Naive thymus-derived CD8-positive, alpha-beta T cell (primary cell): ENCODE measurements around the gene PRSS56. TPM values are rescaled to one million over a fixed set of nuclear protein-coding genes. Genes with fewer than 3 reads are reported as not detected.
A peak's percentile ranks its signal among the peaks of the same experiment; 100 is the strongest.
"Not testable (repeated sequence)": the region's sequence is repeated elsewhere in the genome, so short reads cannot be mapped to it uniquely, and the experiment has no call there.

Experiments
- ATAC-seq, 2 donors: fragments of 150-1000 bp; cut with Tn5 transposase in 1 of 2; sonication (Bioruptor Pico), chemical (Tn5 transposase) in 1 of 2; 1 replicate in 1 of 2; 2 replicates in 1 of 2; pipeline ENCODE4 v1.10.0; 2021; ENCODE audit warnings: mild to moderate bottlenecking in 2 of 2, moderate library complexity in 2 of 2
- POLR2A ChIA-PET: fragments of 350-600 bp; sonication (Branson Sonifier 250); formaldehyde crosslinking; loops from one replicate; lab custom pipeline; 2021; ENCODE audit warnings: antibody characterized with exemption; lab: Charles Lee
- DNase-seq, 10 donors: peaks; one replicate each; pipeline versions ENCODE4 v3.0.0 to v3.0.0-alpha.2; 2020 to 2022
- H3K27ac Mint-ChIP-seq, 10 donors: one replicate each; pipeline ENCODE4 v1.8.0; 2020 to 2022; ENCODE audit warnings: mild to moderate bottlenecking in 10 of 10, mixed read lengths in 10 of 10, moderate library complexity in 4 of 10, inconsistent platforms in 1 of 10
- H3K27me3 Mint-ChIP-seq, 5 donors: one replicate each; pipeline ENCODE4 v1.8.0; 2021 to 2022; ENCODE audit warnings: mixed read lengths in 5 of 5
- H3K36me3 Mint-ChIP-seq, 3 donors: one replicate each; pipeline ENCODE4 v1.8.0; 2020 to 2022; ENCODE audit warnings: mixed read lengths in 3 of 3, mild to moderate bottlenecking in 2 of 3, inconsistent platforms in 1 of 3
- H3K4me1 Mint-ChIP-seq, 4 donors: one replicate each; pipeline ENCODE4 v1.8.0; 2021 to 2022; ENCODE audit warnings: mixed read lengths in 4 of 4
- H3K4me3 Mint-ChIP-seq, 10 donors: one replicate each; pipeline ENCODE4 v1.8.0; 2020 to 2022; ENCODE audit warnings: mild to moderate bottlenecking in 10 of 10, mixed read lengths in 10 of 10, moderate library complexity in 6 of 10, inconsistent platforms in 1 of 10
- H3K9me3 Mint-ChIP-seq, 9 donors: one replicate each; pipeline ENCODE4 v1.8.0; 2020 to 2022; ENCODE audit warnings: mixed read lengths in 9 of 9, mild to moderate bottlenecking in 3 of 9, inconsistent platforms in 1 of 9, moderate library complexity in 1 of 9
- polyA plus RNA-seq, 3 donors: library from polyadenylated mRNA; unstranded; fragments of 300-500 nt; fragmentation: Illumina TruSeq; gene quantifications; one replicate each; pipeline ENCODE4 v1.2.3, GENCODE V29; 2021
- total RNA-seq, 8 experiments: library from RNA in 2 of 8; stranded (reverse) in 2 of 8; gene quantifications; one replicate each; pipeline ENCODE4 v1.2.3 and lab custom pipeline; 2021 to 2026

The PRSS56 gene
- total and polyA plus RNA-seq, 5 experiments from 2014 or later = not detected

DNA sequence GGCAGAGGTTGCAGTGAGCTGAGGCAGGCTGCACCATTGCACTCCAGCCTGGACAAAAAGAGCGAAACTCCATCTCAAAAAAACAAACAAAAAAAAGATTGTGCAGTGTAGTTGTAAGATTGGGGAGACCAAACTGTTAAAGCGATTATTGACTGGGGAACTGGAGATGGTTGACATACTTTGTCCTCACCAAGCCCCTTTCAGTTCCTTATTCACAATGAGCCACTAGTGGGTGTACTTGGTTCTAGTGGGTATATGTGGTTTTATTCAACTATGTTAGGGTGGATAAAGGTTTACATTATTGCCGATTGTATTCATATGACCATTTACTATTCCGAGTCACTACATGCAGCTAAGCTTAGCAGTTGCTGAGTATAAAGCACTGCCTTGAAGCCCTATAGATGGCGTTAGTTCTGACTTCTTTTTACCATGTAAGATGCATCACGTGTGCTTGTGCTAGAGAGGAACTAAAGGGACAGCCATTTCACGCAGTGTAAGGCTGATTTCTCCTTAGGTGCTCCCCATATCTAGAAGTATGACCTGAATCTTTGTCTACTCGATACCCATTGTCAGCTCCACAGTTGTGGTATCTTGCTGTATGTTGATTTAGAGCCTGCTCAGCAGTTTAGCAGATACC is 42.4 kb downstream of the PRSS56 start:
- DNase-seq (no peak), ATAC-seq (no peak)
- Mint-ChIP-seq H3K27me3 (no peaks in the 10 kb centered on the region), H3K36me3 (peaks cover 4 to 94% (median 36%) of the 10 kb centered on the region in 3 donors), H3K4me1 (peaks cover 2 to 10% (median 4%) of the 10 kb centered on the region in 4 donors), H3K4me3 (no peak overlapping the region), H3K9me3 (no peaks in the 10 kb centered on the region), H3K27ac (peak overlapping the region in 1 of 10 donors; percentile 48)
- POLR2A ChIA-PET = interaction anchor here (1.6 kb wide), 1 partner anchor 12 kb away, joined by 5 read pairs; the partner anchor contains the start of genes EIF4E2 and TIGD1

DNA sequence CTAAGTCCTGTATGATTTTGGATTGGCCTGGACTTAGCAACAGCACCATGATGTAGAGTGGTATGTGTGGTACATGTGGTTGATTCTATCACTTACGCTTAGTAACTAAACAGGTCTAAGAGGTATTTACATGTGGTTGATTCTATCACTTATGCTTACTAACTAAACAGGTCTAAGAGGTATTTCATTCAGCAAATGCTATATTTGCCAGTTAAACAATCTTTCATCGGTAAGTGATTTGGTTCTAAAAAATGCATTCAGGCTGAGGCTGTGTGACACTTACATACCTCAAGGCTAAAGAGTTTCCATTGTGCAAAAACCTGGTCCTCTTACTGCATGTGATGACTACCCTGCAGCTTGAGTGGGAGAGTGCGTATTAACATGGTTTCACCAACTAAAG is 43.4 kb downstream of the PRSS56 start:
- Mint-ChIP-seq H3K4me3 (no peak overlapping the region), H3K27me3 (no peaks in the 10 kb centered on the region), H3K4me1 (peaks cover 2 to 10% (median 4%) of the 10 kb centered on the region in 4 donors), H3K27ac (no peak overlapping the region), H3K36me3 (peaks cover 4 to 95% (median 34%) of the 10 kb centered on the region in 3 donors), H3K9me3 (no peaks in the 10 kb centered on the region)
- DNase-seq (no peak), ATAC-seq (no peak)
- POLR2A ChIA-PET = interaction anchor here (0.7 to 1.6 kb wide), 2 partner anchors 13 to 120 kb away, joined by 5 read pairs; partner anchors contain the start of genes EIF4E2 and TIGD1

DNA sequence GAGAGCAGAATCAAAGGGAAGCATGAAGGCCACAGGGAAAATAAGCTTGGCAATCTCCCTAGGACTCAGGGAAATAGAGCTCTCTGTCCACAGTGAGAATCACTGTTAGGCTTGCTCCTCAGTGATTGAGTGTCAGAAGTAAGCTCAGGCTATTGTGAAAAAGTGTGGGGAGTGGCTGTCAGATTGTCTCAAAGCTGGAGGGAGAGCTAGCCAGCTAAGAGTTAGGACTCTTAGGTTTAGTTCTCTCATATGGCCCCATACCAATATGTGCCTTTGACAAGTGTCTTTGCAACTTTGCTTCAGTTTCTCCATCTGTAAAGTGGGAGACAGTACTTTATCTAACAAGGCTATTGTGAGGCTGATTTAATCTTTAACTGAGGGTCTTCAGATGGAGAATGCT is 47.5 kb downstream of the PRSS56 start:
- Mint-ChIP-seq H3K9me3 (no peaks in the 10 kb centered on the region), H3K4me3 (no peak overlapping the region), H3K4me1 (peaks cover 2 to 6% (median 4%) of the 10 kb centered on the region in 4 donors), H3K27me3 (no peaks in the 10 kb centered on the region), H3K36me3 (peaks cover 5 to 97% (median 39%) of the 10 kb centered on the region in 3 donors), H3K27ac (no peak overlapping the region)
- DNase-seq (no peak), ATAC-seq (no peak)
- POLR2A ChIA-PET = no interaction called here

DNA sequence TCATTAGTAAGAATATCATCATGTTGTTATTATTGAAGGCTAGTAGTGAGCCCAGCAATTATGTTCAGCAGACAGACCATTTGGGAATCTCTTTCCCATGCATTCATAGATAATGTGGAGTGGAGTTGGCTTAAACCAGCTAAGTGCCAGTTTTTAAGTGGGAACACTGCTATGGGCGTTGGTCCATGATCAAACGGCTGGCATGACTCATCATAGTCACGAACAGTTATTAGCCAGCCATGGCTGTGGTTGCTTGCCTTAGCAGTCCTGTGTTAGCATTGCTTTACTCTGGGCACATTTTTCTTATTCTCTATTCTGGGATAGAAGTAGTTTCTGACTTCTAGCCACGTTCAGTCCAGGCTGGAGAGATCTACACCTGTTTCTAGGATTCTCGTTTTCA is 48.0 kb downstream of the PRSS56 start:
- Mint-ChIP-seq H3K27ac (peak overlapping the region in 1 of 10 donors; percentile 45), H3K4me3 (no peak overlapping the region), H3K4me1 (peaks cover 0 to 6% (median 2%) of the 10 kb centered on the region in 4 donors), H3K9me3 (no peaks in the 10 kb centered on the region), H3K36me3 (peaks cover 5 to 95% (median 42%) of the 10 kb centered on the region in 3 donors), H3K27me3 (no peaks in the 10 kb centered on the region)
- ATAC-seq = no peak
- POLR2A ChIA-PET = no interaction called here
- DNase-seq = no peak

DNA sequence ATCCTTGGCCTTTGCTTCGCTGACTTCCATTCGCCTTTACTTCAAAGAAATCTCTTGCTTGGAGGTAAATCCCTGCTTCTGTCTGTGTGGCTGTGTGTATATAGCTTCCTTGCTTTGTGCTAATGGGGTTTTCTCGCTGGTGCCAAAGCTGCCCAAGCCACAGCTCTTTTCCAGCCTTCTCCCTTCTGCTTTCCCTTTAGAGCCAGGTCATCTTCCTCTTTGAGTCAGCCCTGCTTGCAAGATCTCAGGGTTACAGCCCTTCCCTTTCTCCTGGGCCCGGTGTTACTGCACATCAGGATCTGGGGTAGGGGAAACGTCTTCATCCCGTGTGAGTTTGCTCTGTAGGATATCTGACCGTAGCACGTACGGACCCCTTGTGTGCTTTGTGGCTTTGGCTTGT is 49.4 kb downstream of the PRSS56 start:
- Mint-ChIP-seq H3K9me3 (no peaks in the 10 kb centered on the region), H3K4me1 (peaks cover 0 to 6% (median 1%) of the 10 kb centered on the region in 4 donors), H3K27me3 (no peaks in the 10 kb centered on the region), H3K27ac (no peak overlapping the region), H3K4me3 (no peak overlapping the region), H3K36me3 (peaks cover 5 to 97% (median 37%) of the 10 kb centered on the region in 3 donors)
- POLR2A ChIA-PET = no interaction called here
- no peak for DNase-seq
- no peak for ATAC-seq

DNA sequence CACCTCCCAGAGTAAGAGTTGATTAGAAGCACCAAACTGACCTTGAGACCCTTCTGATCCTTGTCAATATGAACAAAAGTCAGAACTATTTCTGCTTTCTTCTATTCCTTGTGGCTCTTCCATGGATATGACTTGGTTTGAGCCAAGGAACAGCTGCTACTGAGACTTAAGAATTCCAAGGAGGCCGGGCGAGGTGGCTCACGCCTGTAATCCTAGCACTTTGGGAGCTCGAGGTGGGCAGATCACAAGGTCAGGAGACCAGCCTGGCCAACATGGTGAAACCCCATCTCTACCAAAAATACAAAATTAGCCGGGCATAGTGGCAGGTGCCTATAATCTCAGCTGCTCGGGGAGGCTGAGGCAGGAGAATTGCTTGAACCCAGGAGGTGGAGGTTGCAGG is 50.3 kb downstream of the PRSS56 start:
- H3K27me3 Mint-ChIP-seq, H3K4me3 Mint-ChIP-seq, DNase-seq, ATAC-seq, H3K27ac Mint-ChIP-seq, H3K4me1 Mint-ChIP-seq, H3K9me3 Mint-ChIP-seq, POLR2A ChIA-PET: not testable (repeated sequence)
- peaks cover 5 to 97% (median 35%) of the 10 kb centered on the region in 3 donors for H3K36me3 Mint-ChIP-seq

DNA sequence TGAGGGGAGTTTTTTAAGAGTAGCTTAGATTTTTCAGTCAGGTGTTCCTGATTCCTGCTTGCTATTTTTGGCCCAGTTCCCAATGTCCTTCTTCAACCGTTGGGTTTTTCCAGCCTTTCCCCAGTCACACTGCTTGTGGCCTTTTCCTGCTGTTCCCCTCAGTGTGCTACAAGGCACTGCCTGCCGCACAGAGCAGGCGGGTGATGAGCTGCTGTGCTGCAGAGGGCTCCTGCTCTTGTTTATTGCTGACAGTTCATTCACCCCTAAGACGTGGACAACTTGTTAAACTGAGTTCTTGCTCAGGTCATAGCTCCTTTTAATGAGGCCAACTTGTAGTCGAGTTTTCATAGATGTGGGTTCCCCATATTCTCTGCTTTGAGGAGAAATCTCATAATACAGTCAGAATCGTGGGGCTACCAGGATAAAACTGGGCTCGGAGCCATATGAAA is 50.9 kb downstream of the PRSS56 start:
- Mint-ChIP-seq H3K27ac (peak overlapping the region in 1 of 10 donors; percentile 22), H3K36me3 (peaks cover 5 to 95% (median 33%) of the 10 kb centered on the region in 3 donors), H3K9me3 (no peaks in the 10 kb centered on the region), H3K27me3 (no peaks in the 10 kb centered on the region), H3K4me3 (no peak overlapping the region), H3K4me1 (peaks cover 0 to 6% (median 0%) of the 10 kb centered on the region in 4 donors)
- no peak for DNase-seq
- POLR2A ChIA-PET = no interaction called here
- ATAC-seq = no peak

DNA sequence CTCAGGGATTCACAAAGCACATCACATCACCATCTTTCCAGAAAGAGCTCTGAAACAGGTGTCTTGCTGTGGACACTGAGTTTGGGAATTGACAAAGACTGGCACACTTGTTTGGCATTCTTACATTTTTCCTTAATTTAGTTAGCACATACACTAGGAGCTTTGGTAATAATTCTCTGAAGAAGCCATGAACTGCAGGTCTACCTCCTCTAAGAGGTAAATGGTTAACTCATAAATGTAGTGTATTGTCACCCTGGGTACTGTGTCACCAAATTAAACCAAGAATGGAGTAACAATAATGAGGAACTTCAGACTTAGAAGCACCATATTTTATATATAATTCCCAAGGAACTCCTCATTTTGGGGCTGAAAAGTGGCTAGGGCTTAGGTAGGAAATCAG is 52.9 kb downstream of the PRSS56 start:
- Mint-ChIP-seq H3K4me3 (no peak overlapping the region), H3K27ac (no peak overlapping the region), H3K36me3 (peaks cover 5 to 91% (median 29%) of the 10 kb centered on the region in 3 donors), H3K27me3 (no peaks in the 10 kb centered on the region), H3K4me1 (peaks cover 0 to 6% (median 0%) of the 10 kb centered on the region in 4 donors), H3K9me3 (no peaks in the 10 kb centered on the region)
- DNase-seq (no peak), ATAC-seq (no peak)
- POLR2A ChIA-PET = no interaction called here

DNA sequence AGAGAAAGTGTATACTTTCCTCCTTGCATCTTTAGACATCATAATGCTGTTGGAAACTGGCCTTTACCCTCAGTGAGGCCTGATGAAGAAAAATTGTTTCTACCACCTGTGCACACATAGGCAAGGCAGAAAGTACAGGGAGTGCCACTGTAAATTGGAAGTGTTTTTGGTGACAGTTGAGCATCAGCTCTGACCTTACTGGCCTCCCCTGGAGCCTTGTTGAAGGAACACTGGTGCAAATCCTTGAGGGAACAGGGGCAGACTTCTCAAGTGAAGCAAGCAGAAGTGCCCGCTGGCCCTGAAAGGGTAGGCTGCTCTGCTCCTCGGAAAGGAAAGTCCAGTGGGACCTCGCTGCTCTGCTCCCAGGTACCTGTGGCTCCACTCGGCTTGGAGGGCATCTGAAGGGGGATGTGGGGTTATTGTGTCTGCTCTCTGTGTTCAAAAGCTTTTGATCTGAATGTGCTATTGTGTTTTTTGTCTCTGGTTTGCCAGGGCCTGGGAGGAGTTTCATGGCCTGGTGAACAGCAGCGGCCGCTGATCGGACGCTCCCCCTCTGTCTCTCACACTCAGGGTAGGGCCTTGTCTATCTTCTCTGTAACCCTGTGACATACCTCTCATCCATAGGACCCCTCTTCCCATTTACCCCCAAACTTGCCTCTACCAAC is 53.7 kb downstream of the PRSS56 start:
- POLR2A ChIA-PET = no interaction called here
- peak overlapping the region in 3 of 10 donors; percentile 40 to 62 (median 56) for H3K27ac Mint-ChIP-seq
- no peaks in the 10 kb centered on the region for H3K27me3 Mint-ChIP-seq
- peaks cover 5 to 90% (median 25%) of the 10 kb centered on the region in 3 donors for H3K36me3 Mint-ChIP-seq
- H3K9me3 Mint-ChIP-seq = no peaks in the 10 kb centered on the region
- peaks cover 0 to 6% (median 0%) of the 10 kb centered on the region in 4 donors for H3K4me1 Mint-ChIP-seq
- DNase-seq (no peak), ATAC-seq (no peak)
- no peak overlapping the region for H3K4me3 Mint-ChIP-seq

DNA sequence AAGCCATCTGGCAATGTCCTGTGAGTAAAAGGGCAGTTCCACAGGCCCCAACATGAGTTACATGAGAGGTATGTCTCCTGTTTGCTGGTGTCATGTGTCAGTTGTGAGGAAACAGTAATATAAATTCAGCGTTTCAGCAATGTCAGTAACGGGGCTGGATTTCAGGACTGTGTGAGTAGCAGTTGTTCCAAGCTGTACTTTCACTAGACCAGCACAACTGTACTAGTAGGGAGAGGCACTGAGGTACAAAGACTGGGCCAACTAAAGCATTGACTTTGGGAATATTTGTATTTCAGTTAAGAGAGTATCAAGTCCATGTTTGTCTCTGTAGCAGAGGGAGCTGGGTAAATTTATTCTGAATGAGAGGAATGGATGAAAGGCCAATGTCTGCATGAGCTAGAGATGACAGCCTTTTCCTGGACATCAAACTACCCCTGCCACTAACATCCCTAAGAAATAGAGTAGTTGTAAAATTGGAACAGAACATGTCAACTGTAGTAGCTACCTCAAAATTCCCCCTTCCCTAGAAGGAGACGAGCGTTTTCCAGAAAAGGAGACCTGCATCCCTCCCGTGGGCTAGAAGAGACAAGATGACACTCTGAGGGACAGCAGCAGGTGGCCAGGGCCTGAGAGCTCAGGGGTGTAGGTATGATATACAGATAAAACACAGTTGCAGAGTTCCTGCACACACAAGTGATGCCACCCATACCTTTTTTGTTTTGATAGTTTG is 54.7 kb downstream of the PRSS56 start:
- H3K4me3 Mint-ChIP-seq = no peak overlapping the region
- H3K27me3 Mint-ChIP-seq = no peaks in the 10 kb centered on the region
- peaks cover 0 to 3% (median 0%) of the 10 kb centered on the region in 4 donors for H3K4me1 Mint-ChIP-seq
- no peak for DNase-seq
- H3K36me3 Mint-ChIP-seq = peaks cover 3 to 82% (median 21%) of the 10 kb centered on the region in 3 donors
- POLR2A ChIA-PET = no interaction called here
- H3K9me3 Mint-ChIP-seq = no peaks in the 10 kb centered on the region
- no peak for ATAC-seq
- peak overlapping the region in 2 of 10 donors; percentile 10 to 40 for H3K27ac Mint-ChIP-seq
